Measurements from ENCODE around the gene CRYGN. TPM values are rescaled to one million over a fixed set of nuclear protein-coding genes. Genes with fewer than 3 reads are reported as not detected.

CRYGN gene
- total RNA-seq, 1 experiment from 2014 or later, result not detected

DNA sequence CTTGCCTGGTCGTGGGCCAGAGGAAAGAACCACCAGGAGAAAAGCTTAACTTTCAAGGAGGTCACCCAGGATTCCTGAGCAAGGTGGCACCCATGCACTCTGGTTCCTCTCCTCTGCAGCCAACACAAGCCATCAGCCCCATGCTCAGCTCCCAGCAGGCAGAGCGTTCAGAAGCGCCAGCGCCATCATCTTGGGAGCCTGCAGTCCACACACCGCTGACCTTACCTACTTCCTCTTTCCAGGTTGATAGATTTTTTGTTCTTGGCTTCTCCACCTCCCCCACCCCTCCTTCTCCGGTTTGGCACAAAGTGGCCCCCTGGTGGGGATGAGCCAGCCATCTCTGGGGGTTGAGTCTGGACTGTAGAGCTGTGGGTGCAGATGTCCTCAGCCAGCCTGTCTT, 28.4 kb downstream of the CRYGN start:
- in situ Hi-C loops (cut with HindIII; ENCODE audit: low sequenced_read_pairs), result no loop called here

DNA sequence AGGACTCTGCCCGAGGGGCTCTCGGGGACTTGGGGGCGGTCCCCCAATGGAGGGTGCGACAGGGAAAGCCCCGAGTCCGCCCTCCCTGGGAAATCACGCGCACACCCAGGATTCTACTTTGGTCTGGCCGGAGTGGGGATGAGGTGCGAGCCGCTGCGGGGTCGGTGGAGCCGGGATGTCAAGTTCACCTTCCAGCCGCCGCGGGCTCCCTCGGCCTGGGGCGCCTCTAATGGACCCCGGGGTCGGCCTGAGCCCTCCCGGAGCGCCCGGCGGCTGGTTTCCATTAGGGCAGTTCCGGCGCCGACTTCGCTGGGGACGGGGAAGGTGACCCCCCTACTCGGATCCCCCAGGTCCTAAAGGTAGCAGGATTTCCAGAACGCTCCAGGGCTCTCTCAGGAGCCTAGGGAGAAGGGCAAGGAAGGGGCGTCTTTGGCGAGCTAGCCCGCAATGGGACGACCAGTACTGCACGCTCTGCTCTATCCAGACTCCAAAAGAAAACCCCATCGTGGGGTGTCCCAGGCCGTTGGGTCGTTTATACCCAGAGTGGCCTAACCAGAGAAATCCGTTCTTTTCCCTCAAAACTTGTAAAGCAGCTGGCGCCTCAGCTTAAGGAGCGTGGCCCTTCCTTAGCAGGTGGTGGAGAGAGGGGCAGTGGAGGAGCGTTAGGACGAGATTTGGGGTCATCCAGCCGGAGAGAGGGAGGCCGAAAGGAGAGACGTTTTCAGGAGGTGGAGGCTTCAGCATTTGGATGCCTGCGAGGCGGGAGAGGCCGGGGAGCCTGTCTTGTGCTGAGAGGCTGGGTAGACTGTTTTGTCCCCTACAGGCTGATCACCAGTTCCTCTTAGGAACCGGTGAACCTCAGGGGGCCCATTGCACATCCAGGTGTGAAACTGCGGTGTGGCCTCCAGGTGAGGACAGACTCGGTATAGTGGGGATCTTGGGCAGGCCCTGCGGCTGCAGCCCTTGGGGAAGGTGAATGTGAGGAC, 29.2 kb downstream of the CRYGN start:
- in situ Hi-C loops (cut with HindIII; ENCODE audit: low sequenced_read_pairs), result no loop called here
- no peak for DNase-seq (ENCODE audit: low spot score)

More for the DNA sequence above, 28.4 kb downstream of the CRYGN start:
- DNase-seq (ENCODE audit: low spot score), result no peak

DNA sequence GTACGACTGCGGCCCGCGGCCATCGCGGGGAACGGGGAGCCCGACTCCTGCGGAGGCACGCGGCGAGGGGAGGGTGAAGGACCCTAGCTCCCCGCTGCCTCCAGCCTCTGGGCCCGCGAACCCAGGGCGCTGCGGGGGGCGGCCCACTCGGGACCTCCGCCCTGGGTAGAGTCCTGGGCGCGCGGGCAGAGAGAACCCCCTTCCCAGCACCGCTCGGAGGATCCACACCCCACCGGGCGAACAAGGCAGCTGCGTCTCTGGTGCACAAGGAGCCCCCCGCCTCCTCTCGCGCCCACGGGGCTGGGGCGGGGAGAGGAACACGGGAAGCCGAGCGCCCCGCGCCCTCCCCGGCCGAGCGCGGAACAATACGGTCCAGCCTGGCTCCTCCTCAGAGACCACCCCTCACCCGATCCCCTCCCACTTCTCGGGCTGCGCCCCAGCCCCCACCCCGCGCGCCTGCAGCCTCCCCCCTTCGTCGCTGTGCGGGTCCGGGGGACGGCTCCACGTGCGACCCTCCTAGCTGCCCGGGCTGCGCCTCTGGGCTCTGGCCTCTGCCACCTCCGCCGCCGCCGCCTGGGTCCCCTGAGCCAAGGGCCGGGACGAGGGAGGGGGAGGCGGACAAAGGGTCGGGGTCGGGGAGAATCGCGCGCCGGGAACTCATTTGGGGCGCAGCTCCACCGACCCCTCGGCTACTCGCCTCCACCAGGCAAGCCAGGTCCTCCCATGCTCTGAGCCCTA, 30.1 kb downstream of the CRYGN start, which contains the start of gene WDR86:
TSS of gene WDR86 (minus strand) at position 372 of the 738 bp plus-strand sequence. CDS start 449 bp downstream, outside the sequence.
- DNase-seq (ENCODE audit: low spot score), result no peak
- in situ Hi-C loops (cut with HindIII; ENCODE audit: low sequenced_read_pairs), result no loop called here

DNA sequence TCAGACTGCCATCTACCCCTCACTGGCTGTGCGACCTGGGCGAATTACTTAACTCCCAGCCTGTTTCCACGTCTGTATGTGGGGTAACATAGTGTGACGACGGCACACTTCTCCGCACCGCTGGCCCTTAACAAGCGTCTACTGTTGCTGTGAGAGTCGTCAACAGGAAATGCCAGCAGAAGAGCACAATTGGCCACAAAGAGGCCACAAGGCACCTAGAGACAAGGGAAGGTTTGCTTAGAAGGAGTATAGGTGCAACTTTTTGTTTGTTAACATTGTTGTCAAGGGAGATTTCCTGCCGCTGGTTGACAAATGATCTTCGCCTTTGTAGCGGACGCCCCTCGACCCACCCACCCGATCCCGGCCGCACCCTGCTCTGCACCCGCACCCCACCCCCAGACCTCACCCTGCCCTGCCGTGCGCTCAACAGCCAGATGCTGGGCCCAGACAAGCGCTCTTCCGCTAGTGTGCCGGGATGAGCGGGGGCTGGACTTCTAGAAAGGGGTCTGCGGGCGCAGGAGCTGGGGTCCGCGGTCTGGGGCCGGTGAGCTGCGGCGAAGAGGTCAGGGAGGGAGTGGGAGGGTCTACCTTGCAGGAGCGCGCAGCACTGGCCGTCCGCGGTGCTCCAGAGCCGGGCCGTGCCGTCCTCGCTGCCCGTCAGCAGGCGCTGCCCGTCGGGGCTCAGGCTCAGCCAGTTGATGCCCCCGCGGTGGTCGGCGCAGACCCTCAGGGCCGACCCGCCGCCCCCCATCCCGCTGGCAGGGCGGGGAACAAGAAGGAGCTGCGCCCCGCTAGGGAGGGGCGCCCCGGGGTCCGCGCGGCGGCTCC, 30.9 kb downstream of the CRYGN start:
- in situ Hi-C loops (cut with HindIII; ENCODE audit: low sequenced_read_pairs), result no loop called here
- DNase-seq (ENCODE audit: low spot score), result no peak

DNA sequence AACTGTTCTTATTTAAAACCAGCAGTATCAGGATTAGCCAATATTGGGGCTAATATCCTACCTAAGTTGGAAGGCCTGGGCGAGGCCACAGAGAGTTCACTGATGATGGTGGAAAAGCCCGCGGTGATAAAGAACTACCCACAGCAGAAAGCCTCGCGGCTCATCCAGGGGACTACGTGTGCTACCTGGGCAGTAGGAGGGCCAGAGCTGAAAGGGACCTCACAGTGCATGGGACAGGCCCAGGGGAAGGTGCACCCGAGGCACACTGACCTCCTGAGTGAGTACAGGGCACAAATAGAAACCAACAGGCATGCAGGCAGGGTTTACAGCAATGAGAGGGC, 31.5 kb downstream of the CRYGN start:
- no peak for DNase-seq (ENCODE audit: low spot score)
- in situ Hi-C loops (cut with HindIII; ENCODE audit: low sequenced_read_pairs), result no loop called here

DNA sequence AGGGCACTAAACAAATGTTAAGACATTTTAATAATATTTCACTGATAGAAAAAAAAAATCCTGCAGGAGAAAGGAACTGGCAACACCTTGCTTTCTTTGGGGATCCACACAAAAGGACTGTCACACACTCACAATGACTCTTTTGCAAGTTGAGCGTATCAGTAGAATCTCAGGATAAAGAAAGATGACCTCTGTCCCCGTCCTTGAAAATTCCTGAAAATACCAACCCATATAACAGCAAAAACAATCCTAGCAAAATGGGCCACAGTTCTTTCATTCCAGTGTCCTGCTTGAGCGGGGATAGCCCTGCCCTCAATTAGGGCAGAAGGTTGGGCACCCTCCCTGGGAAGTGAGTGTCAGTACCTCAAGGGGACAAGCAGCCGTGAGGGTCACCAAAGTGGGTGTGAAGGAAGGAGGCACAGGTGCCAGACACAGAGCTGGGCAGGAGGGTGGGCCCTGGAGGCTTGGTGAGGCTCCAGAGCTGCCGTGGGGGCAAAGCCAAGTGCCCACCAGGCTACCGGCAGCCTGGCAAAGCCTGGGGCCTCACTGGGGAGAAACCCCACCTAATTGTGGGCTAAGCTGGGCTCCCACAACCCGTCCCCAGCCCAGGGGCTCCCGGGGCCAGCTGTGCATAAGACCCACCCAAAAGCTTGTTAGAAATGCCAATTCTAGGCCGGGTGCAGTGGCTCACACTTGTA, 32.9 kb downstream of the CRYGN start:
- in situ Hi-C loops (cut with HindIII; ENCODE audit: low sequenced_read_pairs), result no loop called here
- DNase-seq (ENCODE audit: low spot score), result no peak

DNA sequence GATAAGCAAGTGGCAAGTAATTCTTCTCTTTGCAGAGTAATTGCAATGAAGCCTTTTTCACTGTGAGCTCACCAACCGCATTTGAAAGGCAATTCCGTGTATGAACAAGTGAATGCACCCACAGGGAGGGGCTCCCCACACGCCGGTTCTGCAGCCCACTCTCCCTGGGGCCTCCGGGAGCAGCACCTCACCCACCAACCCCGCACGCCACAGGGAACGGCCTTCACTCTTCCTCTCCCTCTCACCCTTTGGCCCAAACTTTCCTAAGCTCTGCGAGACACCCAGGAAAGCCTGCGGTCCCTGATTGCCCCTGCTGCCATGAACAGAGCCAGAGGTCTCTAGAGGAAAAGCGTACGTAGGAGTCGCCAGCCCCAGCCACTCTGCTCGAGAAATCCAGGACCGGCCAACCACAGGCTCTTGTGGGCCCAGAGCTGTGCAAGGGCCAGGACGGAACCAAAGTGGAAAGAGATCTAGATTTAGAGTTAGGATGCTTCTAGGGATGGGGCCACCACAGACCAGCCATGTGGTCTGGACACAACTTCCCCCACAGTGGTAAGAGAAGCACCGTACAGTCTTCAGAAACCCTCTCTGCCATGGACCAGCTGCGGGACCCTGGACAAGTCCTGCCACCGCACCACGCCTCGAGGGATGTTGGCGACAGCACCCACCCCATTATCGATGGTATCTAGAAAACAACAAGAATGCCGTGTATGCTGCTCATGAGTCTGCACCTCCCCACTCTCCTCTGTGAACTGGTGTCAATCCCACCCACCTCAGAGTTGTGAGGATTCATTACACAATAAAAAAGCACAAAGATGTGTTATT, 33.7 kb downstream of the CRYGN start:
- DNase-seq (ENCODE audit: low spot score), result no peak
- in situ Hi-C loops (cut with HindIII; ENCODE audit: low sequenced_read_pairs), result no loop called here

DNA sequence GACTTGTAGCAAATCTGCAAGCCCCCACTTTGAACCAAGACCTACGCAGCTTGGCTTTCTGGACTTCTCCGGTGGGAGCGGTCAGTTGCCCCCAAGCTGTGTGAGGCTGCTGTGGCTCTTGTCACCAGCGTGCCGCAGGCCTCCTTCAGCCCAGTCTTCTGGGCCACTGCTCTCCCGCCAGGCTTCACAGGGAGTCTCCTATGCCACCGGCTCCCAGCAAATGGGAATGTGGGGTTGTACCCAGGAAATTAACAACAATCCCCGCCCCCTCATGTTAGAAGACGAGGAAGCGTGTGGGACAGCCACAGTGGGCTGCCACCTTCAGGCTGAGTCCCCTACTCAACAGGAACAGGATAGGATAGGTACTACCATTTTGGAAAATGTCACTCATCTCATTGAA, 34.4 kb downstream of the CRYGN start:
- DNase-seq (ENCODE audit: low spot score), result no peak
- in situ Hi-C loops (cut with HindIII; ENCODE audit: low sequenced_read_pairs), result no loop called here

DNA sequence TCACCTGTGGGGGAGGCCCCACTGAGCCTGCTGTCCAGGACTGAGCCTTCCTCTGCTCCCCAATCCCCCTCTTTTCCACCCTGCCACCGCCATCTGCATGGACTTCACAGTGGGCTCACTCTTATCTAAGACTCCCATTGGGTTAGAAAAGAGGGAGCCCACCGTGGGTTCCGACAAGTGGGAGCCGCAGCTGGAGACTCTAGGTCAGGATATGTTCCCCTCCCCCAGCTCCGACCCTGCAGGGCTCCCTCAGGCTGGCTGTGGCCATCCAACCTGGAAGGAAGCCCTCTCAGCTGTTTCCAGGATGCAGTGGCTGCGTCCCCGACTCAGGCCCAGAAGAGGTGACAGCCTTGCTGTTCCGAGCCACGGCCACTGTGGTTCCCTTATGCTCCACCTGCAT, 34.9 kb downstream of the CRYGN start:
- DNase-seq (ENCODE audit: low spot score), result no peak
- in situ Hi-C loops (cut with HindIII; ENCODE audit: low sequenced_read_pairs), result no loop called here

DNA sequence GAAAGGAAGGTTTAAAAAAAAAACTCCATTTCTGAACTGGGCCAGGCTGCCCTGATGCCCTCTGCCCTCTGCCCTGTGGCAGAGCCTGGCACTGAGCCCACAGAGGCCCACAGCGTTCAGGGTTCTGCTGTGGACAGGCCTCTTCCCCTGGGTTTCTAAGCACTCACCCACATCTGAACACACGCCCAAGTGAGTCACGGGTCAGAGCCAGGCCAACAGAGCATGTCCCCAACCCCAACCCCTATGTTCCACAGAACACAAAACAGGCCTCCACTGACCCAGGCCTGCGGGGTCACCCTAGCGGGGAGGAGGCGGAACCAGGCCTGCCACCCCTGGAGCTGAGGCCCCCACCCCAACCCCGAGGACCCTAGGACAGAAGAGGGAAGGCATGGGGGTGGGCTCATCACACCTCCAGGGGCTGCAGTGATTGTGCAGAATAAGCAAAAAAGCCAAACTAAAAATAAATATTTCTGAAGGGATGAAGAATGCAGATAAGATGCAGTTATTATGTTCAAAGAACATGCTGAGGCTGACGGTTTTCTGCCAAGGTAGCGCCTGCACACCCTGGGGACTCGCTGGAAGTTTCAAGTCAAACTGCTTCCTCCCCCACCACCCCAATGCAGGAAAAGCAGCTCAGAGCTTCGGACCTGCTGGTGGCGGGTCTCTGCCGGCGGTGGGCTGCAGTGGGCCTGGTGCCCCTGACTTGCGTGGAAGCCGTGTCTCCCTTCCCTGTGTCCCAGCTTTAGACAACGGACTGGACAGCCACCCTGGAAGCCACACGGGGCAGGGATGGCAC, 35.5 kb downstream of the CRYGN start:
- in situ Hi-C loops (cut with HindIII; ENCODE audit: low sequenced_read_pairs), result no loop called here
- no peak for DNase-seq (ENCODE audit: low spot score)

DNA sequence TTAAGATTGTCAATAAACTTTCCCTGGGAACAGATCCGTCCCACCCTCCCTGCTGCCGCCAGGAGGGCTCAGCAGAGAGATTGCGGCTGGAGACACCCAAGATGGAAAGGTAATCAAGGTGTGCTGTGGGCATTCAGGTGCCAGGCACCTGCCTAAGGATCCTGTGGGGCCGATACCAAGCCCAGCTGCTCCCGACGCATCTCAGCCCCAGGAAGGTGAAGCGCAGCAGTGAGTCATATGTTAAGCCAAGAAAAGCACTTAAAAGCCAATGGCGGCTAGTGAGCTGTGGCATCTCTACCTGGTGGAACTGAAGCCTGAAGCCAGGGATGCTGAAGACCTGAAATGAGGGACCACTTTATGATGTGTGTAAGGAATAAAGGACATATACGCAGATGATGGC, 36.2 kb downstream of the CRYGN start:
- DNase-seq (ENCODE audit: low spot score), result no peak
- in situ Hi-C loops (cut with HindIII; ENCODE audit: low sequenced_read_pairs), result no loop called here

DNA sequence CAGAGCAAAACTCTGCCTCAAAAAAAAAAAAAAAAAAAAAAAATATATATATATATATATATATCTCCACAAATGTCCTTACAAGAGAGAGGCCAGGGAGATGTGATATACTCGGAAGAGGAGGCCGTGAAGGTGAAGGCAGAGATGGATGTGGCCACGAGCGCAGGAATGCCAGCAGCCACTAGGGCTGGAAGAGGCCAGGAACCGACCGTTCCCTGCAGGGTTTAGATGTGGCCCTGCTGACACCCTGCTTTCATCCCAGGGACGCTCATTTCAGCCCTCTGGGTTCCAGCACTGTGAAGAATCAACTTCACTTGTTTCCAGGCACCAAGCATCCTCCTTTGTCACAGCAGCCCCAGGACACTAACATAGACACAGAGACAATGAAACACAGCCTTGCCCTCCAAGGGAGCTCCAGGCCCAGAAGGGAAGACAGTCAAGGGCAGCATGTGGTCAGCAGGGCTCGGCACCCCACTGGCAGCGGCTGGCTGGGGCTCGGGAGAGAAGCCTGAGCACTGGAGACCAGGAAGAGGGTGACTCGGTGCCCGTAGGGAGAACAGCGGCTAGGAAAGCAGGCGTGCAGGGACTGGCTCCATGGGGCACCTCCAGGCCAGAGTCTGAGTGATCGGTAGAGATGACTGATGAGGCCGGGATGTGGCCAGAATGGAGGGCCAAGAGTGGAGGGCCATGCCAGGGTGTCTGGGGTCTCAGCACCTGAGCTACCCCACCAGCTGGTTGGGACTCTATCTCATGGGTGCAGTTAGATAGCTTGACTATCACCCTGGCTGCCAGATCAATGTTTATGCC, 37.7 kb downstream of the CRYGN start:
- DNase-seq (ENCODE audit: low spot score), result no peak
- in situ Hi-C loops (cut with HindIII; ENCODE audit: low sequenced_read_pairs), result no loop called here

DNA sequence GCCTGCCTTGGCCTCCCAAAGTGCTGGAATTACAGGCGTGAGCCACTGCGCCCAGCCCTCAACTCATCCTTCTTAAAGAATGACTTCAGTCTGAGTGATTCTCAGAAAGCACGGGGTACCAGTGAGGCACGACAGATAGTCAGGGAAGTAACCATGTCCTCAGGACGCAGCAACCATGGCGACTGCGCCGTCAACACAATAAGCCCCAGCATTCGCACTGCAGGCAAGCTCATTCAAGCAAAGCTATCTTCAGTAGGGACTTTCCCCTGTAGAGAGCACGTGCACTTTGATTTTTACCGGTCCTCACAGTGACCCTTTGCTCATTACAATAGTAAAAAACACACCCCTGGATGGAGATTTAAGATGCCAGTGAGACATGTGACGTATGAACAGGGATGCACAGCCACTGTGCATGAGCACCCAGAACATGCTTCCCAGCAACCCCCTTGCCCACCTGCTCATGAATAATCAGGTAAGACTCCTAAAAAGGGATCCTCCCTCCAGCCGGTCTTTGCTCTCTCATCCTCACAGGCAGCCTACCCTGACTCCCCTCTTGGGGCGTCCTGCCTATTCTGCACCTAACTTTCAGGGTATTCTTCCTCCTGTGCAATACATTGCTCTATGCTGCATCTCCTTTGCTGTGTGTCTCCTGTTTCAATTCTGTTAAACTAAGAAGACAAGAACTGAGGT, 39.2 kb downstream of the CRYGN start:
- in situ Hi-C loops (cut with HindIII; ENCODE audit: low sequenced_read_pairs), result no loop called here
- no peak for DNase-seq (ENCODE audit: low spot score)

DNA sequence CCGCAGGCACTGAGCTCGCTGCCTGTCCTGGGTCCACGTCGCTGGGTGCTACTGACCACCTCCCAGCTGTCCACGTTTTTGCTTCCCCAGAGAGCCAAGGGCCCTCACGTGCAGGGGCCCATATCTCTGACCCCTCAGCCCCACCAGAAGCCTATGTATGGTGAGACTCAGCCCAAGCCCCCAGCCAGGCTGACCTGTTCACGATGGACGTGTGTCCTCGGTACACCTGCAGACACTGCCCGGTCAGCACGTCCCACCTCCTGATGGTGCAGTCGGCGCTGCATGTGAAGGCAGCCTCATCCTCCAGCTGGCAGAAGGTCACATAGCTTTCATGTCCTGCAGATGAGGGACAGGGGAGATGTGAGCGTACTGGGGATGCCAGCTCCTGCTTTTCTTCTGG, 40.0 kb downstream of the CRYGN start:
- in situ Hi-C loops (cut with HindIII; ENCODE audit: low sequenced_read_pairs), result no loop called here
- no peak for DNase-seq (ENCODE audit: low spot score)

DNA sequence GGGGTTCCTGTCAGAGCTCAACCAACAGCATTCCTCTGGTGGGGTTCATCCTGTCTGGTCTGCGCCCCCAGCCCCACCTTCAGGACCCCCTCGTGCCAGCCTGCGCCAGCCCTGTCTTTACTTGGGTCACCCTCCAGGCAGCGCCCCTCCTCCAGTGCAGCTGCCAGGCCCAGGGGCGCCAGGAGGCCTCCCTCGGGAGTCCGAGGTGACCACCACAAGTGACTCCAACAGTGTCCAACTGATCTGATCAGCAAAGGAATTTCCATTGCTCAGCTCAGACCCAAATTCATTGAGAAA, 40.7 kb downstream of the CRYGN start:
- DNase-seq (ENCODE audit: low spot score), result no peak
- in situ Hi-C loops (cut with HindIII; ENCODE audit: low sequenced_read_pairs), result no loop called here
